ENCODE measurements around the gene ARHGAP25.

ARHGAP25 gene

DNA sequence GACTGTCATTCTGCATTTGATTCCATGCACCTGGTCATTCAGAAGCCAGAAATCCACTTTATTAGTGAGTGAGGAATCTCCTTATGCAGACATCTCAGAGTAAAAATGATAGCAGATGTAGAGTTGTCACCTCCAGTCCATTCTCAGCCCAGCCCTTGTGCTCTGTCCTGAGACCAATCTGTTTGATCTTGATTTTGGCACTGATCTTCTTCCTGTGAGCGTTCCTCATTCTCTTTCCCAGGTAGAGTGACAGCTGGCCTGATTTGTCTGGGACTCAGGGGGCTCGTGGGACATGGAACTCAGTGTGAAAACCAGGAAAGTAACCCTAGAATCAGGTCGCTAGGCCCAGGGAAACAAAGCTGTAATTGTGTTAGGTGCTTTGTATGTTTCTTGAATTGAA lies 8.9 kb downstream of the ARHGAP25 start:
- no peak for DNase-seq

DNA sequence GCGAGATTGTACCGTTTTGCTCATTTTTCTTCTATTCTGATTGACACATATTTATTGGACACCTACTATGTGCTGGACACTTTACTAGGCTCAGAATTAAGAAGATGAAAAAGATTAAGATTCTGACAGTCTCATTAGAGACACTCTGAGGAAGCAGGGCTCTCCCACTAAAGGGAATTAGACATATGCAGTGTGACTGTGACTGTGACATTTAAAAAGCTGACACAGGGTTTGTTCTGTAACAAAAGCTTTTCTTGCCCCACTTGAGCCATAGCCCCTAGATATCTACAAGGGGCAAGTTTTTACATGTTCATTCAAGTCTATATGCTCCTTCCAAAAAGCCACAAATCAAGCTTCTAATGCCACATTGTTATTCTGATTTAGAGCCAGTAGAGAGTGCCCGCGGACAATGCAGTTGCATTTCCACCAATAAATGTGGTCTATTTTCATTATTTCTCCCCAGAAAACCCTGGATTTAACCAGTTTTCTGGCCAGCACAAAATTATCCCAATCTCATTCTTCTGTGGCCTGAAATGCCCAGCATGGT lies 9.8 kb downstream of the ARHGAP25 start:
- DNase-seq, result no peak

DNA sequence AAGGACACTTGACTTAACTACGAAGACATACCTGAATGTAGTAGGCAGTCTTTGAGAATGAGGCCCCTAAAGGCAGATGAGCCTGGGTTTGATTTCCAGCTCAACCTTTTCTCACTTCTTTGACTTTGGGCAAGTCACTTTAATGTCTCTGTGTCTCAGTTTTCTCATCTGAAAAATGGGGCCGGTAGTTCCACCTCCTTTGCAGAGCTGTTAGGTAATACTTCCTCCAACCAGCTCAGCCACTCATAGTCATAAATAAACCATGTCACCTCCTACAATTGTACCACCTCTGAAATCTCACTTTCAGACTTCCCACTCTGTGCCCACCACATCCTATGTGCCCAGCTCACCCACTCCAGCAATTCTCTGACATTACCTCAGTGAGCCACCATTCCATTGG lies 10.4 kb downstream of the ARHGAP25 start:
- DNase-seq, result no peak

DNA sequence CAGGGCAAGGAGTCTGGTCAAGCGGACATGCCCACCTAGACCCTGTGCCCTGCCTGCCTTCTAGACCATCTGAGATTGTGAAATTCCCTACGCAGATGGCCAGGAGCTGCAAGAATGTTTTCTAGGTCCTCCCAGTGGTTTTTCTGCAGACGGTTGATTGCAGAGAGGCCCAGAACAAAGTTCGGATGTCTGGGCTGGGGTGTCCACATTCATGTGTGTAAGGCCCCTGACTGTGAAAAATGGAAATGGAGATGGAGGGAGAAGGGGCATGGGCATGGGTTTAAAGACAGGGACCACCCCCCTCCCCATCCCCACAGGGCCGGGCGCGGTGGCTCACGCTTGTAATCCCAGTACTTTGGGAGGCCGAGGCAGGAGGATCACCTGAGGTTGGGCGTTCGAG lies 11.8 kb downstream of the ARHGAP25 start:
- DNase-seq, result no peak

DNA sequence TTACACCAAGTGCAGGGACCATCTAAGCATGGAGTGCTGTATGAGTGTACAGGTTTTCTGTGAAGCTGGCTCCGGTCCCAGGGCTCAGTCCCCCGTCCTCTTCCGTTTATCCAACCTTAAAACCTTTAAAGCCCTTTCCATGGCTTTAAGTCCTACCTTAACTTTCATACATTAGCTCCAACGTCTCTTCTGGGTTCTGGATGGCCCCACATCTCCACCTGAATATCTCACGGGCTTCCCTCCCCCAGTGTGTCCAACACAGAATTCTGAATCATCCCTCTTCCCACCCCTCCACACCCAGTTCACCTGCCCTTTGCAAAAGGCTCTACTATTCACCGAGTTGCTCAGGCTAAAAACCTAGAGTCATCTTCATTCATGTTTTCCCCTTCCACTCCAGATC lies 12.8 kb downstream of the ARHGAP25 start:
- DNase-seq, result no peak

DNA sequence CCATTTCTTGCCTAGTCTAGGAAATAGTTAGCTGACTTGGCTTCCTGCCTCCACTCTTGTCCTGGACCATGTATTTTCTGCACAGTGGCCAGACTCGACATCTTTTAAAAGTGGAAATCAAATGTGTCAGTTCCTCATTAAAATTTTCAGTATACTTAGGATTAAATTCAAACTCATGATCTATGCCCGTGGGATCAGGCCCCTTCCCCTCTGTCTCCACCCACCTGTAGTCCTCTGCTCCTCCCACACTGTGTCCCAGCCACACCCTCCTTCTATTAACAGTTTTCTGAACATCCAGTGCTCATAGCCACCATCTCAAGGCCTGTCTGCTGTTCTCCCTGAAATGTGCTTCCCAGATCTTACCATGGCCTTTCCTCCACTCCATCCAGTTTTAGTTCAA lies 13.3 kb downstream of the ARHGAP25 start:
- no peak for DNase-seq

- no peak for DNase-seq
These were observed 14.0 kb downstream of the ARHGAP25 start for GRCh38 chr2:68748568-68748967.

DNA sequence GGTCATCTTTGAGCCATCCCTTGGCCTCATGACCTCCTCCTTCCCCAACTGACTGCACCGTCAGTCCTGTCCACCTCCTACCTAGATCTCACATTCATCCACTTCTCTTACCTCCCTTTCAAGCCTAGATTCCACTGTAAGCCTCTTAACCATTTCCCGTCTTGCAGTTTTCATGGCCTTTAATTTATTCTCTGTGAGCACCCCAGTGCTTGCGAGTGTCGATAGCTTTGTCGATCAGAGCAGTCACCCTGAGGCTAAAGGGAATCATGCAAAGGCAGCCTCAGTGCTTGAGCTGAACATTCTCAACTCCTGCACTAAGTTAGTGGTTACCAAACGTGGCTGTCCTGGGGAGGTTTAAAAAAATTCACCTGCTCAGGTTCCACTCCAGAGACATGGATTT lies 14.7 kb downstream of the ARHGAP25 start:
- DNase-seq, result no peak

- DNase-seq, result no peak
These were observed 16.2 kb downstream of the ARHGAP25 start for GRCh38 chr2:68750592-68751396.

GRCh38 chr2:68751397-68752339 lies 17.1 kb downstream of the ARHGAP25 start:
- peak; percentile 95 for DNase-seq

DNA sequence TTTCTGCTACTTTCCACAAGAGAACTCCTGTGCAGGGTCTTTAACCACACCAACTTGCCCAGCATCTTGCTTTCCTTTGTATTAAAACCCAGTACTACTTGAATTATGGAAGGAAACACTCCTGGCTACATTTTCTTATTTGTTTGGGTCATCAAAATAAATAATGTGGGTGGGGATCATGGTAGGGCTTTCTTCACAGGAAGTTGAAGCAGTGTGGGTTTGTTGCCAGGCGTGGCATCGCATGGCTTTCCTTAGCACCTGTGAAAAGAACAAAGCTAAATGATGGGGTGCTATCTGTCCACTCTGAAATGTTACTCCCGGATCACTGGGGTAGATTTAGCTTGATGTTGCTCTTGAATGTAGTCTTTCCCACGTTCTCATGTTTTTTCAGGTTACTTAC lies 18.7 kb downstream of the ARHGAP25 start:
- no peak for DNase-seq

GRCh38 chr2:68755071-68755470 lies 20.5 kb downstream of the ARHGAP25 start:
- DNase-seq, result peak; percentile 45

GRCh38 chr2:68756178-68756577 lies 21.6 kb downstream of the ARHGAP25 start:
- no peak for DNase-seq

DNA sequence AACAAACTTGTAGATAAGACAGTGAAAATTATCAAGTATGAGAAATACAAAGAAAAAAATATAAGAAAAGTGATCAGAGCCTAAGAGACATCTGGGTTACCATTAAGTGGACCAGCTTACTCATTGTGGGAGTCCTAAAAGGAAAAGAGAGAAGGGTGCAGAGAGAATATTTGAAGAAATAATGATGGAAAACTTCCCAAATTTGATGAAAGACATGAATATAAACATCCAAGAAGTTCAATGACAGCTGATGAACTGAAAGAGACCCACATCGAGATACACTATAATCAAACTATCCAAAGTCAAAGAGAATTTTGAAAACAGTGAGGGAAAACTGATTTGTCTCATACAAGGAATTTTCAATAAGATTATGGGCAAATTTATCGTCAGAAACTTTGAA lies 22.5 kb downstream of the ARHGAP25 start:
- DNase-seq, result no peak

DNA sequence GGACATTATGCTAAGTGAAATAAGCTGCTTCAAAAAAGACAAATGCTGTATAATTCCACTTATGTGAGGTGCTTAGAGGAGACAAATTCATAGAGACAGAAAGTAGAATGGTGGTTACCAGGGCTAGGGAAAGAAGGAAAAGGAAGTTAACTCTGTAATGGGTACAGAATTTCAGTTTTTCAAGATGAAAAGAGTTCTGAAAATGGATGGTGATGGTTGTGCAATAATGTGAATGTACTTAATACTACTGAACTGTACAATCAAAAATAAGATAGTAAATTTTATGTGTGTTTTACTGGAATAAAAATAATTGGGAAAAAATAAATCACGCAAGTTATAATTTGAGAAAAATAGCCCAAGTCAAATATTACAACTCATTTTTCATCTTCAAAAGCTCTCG lies 27.5 kb downstream of the ARHGAP25 start:
- no peak for DNase-seq

GRCh38 chr2:68762665-68763064 lies 28.1 kb downstream of the ARHGAP25 start:
- peak; percentile 8 for DNase-seq

GRCh38 chr2:68764041-68764805 lies 29.6 kb downstream of the ARHGAP25 start:
- no peak for DNase-seq

- no peak for DNase-seq
These were observed 30.2 kb downstream of the ARHGAP25 start for GRCh38 chr2:68764806-68765311.

DNA sequence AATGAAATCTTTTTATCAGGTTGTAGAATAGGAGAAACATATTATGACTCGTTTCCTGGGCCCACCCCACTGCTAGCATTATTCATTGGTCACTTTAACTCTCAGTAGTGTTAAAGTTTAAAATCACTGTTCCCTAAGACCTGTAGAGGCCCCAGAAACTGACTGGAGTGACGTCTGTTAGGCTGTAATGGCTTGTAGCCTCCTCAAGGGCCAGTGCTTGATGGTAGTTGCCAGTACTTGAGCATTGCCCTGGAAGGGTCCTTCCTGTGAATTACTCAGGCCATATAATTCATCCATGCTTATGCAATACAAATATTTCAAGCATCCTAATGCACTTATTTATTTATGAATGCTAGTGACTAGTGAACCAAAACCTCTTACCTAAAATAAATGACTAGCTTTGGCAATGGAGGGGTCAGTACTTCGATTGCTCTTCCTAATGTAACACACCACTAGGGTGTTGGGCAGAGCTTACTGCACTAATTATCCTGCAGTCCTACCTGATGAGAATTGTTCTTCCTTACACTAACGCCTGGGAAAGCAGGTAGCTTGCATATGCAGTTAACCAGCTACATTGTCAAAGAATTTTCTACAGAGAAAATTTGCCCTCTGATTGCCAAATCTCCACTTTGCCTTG lies 31.2 kb downstream of the ARHGAP25 start:
- peak; percentile 28 for DNase-seq

DNA sequence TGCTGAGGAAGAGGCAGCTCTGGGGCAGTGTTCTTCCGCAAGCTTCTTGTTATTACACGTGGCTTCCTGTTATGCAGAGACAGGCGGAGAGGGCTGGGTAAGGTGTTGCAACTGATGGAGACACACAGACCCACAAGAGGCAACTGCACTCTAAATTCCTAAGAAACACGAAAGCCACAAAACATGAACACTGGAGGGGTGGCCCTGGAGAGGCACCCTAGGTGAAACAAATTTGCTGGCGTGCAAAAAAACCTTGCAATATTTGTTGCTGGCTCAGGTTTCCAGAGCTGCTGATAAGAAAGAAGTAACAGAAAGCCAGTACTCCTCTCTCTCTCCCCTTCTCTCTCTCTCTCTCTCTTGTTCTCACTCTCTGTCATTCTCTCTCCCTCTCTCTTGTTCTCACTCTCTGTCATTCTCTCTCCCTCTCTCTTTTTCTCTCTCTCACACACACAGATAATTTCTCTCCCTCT lies 31.8 kb downstream of the ARHGAP25 start:
- DNase-seq, result no peak

- DNase-seq, result peak; percentile 87
These were observed 32.7 kb downstream of the ARHGAP25 start for GRCh38 chr2:68767031-68767961.

All from DMS53 (cell line).